HEK293 (cell line): ENCODE data around the gene STAC.

ENCODE experiments used
- CTCF ChIA-PET: fragments of 350-600 bp; formaldehyde crosslinking; extraction: SDS; loops from one replicate; lab custom pipeline; 2021; ENCODE audit warnings: antibody characterized with exemption; lab: Yijun Ruan, JAX
- POLR2A ChIA-PET: fragments of 300-600 bp; formaldehyde crosslinking; extraction: SDS; loops from one replicate; lab custom pipeline; 2020; ENCODE audit warnings: antibody characterized with exemption, inconsistent platforms; lab: Yijun Ruan, JAX
- H3K27ac ChIP-seq: fragments of 200-500 bp; sonication (Bioruptor generic); 2 replicates; pipeline ENCODE4 v1.5.1; 2014; ENCODE audit warnings: low read depth, low read length, control low read depth, inconsistent platforms; ENCODE audit errors: extremely low read depth
- H3K36me3 ChIP-seq, 2 experiments: fragments of 200-500 bp in 1 of 2; sonication (Bioruptor generic) in 1 of 2; 1 replicate in 1 of 2; 2 replicates in 1 of 2; pipeline ENCODE4 v1.5.1; 2014 to 2017; ENCODE audit warnings: inconsistent platforms in 2 of 2, low read length in 2 of 2; ENCODE audit not compliant: control insufficient read depth in 2 of 2, insufficient read depth in 1 of 2
- H3K4me1 ChIP-seq: fragments of 200-500 bp; sonication (Bioruptor generic); 2 replicates; pipeline ENCODE4 v1.5.1; 2014; ENCODE audit warnings: mild to moderate bottlenecking, low read length, inconsistent platforms; ENCODE audit not compliant: control insufficient read depth, insufficient read depth
- H3K4me3 ChIP-seq: 2 replicates; pipeline ENCODE4 v1.5.1; 2011; ENCODE audit warnings: low read depth, mild to moderate bottlenecking, control low read depth, low read length, moderate library complexity
- H3K9me3 ChIP-seq: fragments of 200-500 bp; sonication (Bioruptor generic); 2 replicates; pipeline ENCODE4 v1.5.1; 2014; ENCODE audit warnings: low read depth, low read length, inconsistent platforms; ENCODE audit not compliant: control insufficient read depth, insufficient read depth
- GLIS2 ChIP-seq: fragments of 450-650 bp; formaldehyde crosslinking; IDR thresholded peaks from 2 replicates; pipeline ENCODE4 v1.5.1; 2016; ENCODE audit warnings: missing biosample characterization, missing genetic modification characterization
- KLF7 ChIP-seq: fragments of 450-650 bp; formaldehyde crosslinking; IDR thresholded peaks from 2 replicates; pipeline ENCODE4 v1.5.1; 2016; ENCODE audit warnings: missing biosample characterization, missing genetic modification characterization, borderline replicate concordance
- OSR2 ChIP-seq: fragments of 450-650 bp; formaldehyde crosslinking; IDR thresholded peaks from 2 replicates; pipeline ENCODE4 v1.5.1; 2016; ENCODE audit warnings: missing biosample characterization, missing genetic modification characterization
- WT1 ChIP-seq: fragments of 450-650 bp; formaldehyde crosslinking; IDR thresholded peaks from 2 replicates; pipeline ENCODE4 v1.5.1; 2016; ENCODE audit warnings: missing biosample characterization, missing genetic modification characterization
- ZBTB20 ChIP-seq: fragments of 450-650 bp; formaldehyde crosslinking; IDR thresholded peaks from 2 replicates; pipeline ENCODE4 v1.5.1; 2016; ENCODE audit warnings: missing biosample characterization, missing genetic modification characterization
- ZEB2 ChIP-seq: fragments of 450-650 bp; formaldehyde crosslinking; IDR thresholded peaks from 2 replicates; pipeline ENCODE4 v1.5.1; 2016; ENCODE audit warnings: missing biosample characterization, missing genetic modification characterization
- ZFP37 ChIP-seq: fragments of 450-650 bp; formaldehyde crosslinking; IDR thresholded peaks from 2 replicates; pipeline ENCODE4 v1.5.1; 2016; ENCODE audit warnings: missing biosample characterization, missing genetic modification characterization
- ZNF202 ChIP-seq: fragments of 450-650 bp; formaldehyde crosslinking; IDR thresholded peaks from 2 replicates; pipeline ENCODE4 v1.5.1; 2016; ENCODE audit warnings: missing biosample characterization, missing genetic modification characterization, borderline replicate concordance
- ZNF560 ChIP-seq: fragments of 450-650 bp; formaldehyde crosslinking; IDR thresholded peaks from 2 replicates; pipeline ENCODE4 v1.5.1; 2017; ENCODE audit warnings: missing biosample characterization, missing genetic modification characterization, borderline replicate concordance
- ZNF623 ChIP-seq: fragments of 450-650 bp; formaldehyde crosslinking; IDR thresholded peaks from 2 replicates; pipeline ENCODE4 v1.5.1; 2016; ENCODE audit warnings: missing biosample characterization, missing genetic modification characterization
- ZNF658 ChIP-seq: fragments of 450-650 bp; formaldehyde crosslinking; IDR thresholded peaks from 2 replicates; pipeline ENCODE4; 2016; ENCODE audit warnings: missing biosample characterization, missing genetic modification characterization
- ZNF747 ChIP-seq: fragments of 450-650 bp; formaldehyde crosslinking; IDR thresholded peaks from 2 replicates; pipeline ENCODE4 v1.5.1; 2016; ENCODE audit warnings: missing biosample characterization, missing genetic modification characterization
- ZXDB ChIP-seq: fragments of 450-650 bp; formaldehyde crosslinking; IDR thresholded peaks from 2 replicates; pipeline ENCODE4 v1.5.1; 2016; ENCODE audit warnings: missing biosample characterization, missing genetic modification characterization
- TF ChIP-seq, protein P1 (sequence below): fragments of 450-650 bp; formaldehyde crosslinking; IDR thresholded peaks from 2 replicates; pipeline ENCODE4 v1.5.1; 2016; ENCODE audit warnings: missing biosample characterization, missing genetic modification characterization
- TF ChIP-seq, protein P2 (sequence below): fragments of 450-650 bp; formaldehyde crosslinking; IDR thresholded peaks from 2 replicates; pipeline ENCODE4 v1.5.1; 2016; ENCODE audit warnings: missing biosample characterization, missing genetic modification characterization
- TF ChIP-seq, protein P3 (sequence below): fragments of 450-650 bp; formaldehyde crosslinking; IDR thresholded peaks from 2 replicates; pipeline ENCODE4 v1.5.1; 2016; ENCODE audit warnings: missing biosample characterization, missing genetic modification characterization, low read depth
- TF ChIP-seq, protein P4 (sequence below): IDR thresholded peaks from 2 replicates; pipeline ENCODE4 v1.6.1; 2011; ENCODE audit warnings: mild to moderate bottlenecking, low read depth, low read length, borderline replicate concordance

The STAC gene

DNA sequence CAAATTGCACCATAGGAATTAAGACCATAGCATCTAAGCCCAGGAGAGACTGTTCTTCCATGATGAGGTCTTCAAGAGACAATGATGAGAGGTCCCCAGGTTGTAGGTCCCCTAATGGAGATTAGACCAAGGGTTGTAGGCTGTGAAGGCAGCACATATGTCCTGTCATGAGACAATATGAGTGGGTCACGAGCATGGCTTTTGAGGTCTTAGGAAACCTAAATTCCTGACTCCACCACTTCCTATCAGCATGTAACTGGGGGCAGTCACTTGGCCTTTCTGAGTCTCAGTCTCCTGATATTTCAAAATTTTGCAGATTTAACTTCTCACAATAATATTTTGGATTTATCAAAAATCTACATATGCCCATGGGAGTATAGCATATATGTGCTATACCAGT, 31.3 kb downstream of the STAC start:
- H3K9me3 ChIP-seq: no peaks in the 10 kb centered on the region
- ChIA-PET POLR2A (no interaction called here), CTCF (no interaction called here)
- no peak overlapping the region for H3K4me3 ChIP-seq
- H3K36me3 ChIP-seq: no peaks in the 10 kb centered on the region
- H3K4me1 ChIP-seq: no peaks in the 10 kb centered on the region
- no peak for TF ChIP-seq ZEB2
- H3K27ac ChIP-seq: no peak overlapping the region

DNA sequence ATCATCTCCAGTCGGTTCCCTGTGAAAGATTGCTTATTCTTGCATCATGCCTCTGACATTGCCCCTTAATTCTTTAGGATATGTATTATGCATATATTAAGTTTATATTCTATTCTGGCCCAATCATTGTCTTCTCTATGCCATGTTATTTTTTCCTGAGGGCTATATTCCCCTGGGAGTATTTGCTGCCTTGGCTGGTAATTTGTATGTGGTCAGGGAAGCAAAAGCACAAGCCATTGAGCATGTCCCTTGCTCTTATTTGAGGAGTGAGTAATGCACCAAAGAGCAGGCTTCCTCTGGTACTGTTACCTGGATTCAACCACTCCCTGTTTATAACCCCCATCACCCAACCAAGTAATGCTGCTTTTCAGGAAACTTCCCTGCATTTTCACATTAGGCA, 36.3 kb downstream of the STAC start:
- Histone ChIP-seq H3K4me3 (no peak overlapping the region), H3K36me3 (no peaks in the 10 kb centered on the region), H3K9me3 (no peaks in the 10 kb centered on the region), H3K27ac (no peak overlapping the region), H3K4me1 (no peaks in the 10 kb centered on the region)
- ChIA-PET CTCF (no interaction called here), POLR2A (no interaction called here)
- no peak for TF ChIP-seq ZXDB
- TF ChIP-seq WT1 (tag by site-specific recombination): no peak
- TF ChIP-seq ZNF658: no peak
- TF ChIP-seq ZNF623: no peak

DNA sequence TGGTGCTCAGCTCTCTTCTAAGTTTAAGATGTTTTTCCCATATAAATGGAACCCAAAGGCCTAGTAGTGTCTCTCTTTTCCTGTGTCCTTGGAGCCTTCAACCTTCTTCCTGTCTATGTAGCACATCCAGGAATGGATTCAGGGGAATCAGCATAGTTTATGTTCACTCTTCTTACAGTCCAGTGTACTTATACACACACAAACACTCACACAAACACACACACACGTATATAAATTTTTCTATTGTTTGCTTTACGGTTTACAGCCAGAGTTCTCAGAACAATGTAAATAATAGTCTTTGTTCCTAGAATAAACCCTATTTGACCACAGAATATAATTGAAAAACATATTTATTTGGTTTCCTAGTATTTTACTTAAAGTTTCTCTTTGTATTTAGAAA, 36.9 kb downstream of the STAC start:
- H3K27ac ChIP-seq: no peak overlapping the region
- no peaks in the 10 kb centered on the region for H3K4me1 ChIP-seq
- no peak overlapping the region for H3K4me3 ChIP-seq
- no peaks in the 10 kb centered on the region for H3K9me3 ChIP-seq
- no peaks in the 10 kb centered on the region for H3K36me3 ChIP-seq
- ChIA-PET CTCF (no interaction called here), POLR2A (no interaction called here)
- TF ChIP-seq ZNF747 (tag by site-specific recombination) (no peak), ZBTB20 (no peak), KLF7 (no peak), ZNF560 (tag by site-specific recombination) (no peak), GLIS2 (tag by site-specific recombination) (no peak), OSR2 (no peak), ZNF202 (tag by site-specific recombination) (no peak), ZFP37 (tag by site-specific recombination) (no peak)
- TF ChIP-seq, protein P1, sequence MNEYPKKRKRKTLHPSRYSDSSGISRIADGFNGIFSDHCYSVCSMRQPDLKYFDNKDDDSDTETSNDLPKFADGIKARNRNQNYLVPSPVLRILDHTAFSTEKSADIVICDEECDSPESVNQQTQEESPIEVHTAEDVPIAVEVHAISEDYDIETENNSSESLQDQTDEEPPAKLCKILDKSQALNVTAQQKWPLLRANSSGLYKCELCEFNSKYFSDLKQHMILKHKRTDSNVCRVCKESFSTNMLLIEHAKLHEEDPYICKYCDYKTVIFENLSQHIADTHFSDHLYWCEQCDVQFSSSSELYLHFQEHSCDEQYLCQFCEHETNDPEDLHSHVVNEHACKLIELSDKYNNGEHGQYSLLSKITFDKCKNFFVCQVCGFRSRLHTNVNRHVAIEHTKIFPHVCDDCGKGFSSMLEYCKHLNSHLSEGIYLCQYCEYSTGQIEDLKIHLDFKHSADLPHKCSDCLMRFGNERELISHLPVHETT: no peak
- TF ChIP-seq, protein P2, sequence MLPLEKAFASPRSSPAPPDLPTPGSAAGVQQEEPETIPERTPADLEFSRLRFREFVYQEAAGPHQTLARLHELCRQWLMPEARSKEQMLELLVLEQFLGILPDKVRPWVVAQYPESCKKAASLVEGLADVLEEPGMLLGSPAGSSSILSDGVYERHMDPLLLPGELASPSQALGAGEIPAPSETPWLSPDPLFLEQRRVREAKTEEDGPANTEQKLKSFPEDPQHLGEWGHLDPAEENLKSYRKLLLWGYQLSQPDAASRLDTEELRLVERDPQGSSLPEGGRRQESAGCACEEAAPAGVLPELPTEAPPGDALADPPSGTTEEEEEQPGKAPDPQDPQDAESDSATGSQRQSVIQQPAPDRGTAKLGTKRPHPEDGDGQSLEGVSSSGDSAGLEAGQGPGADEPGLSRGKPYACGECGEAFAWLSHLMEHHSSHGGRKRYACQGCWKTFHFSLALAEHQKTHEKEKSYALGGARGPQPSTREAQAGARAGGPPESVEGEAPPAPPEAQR (tag by site-specific recombination): no peak
- TF ChIP-seq, protein P3, sequence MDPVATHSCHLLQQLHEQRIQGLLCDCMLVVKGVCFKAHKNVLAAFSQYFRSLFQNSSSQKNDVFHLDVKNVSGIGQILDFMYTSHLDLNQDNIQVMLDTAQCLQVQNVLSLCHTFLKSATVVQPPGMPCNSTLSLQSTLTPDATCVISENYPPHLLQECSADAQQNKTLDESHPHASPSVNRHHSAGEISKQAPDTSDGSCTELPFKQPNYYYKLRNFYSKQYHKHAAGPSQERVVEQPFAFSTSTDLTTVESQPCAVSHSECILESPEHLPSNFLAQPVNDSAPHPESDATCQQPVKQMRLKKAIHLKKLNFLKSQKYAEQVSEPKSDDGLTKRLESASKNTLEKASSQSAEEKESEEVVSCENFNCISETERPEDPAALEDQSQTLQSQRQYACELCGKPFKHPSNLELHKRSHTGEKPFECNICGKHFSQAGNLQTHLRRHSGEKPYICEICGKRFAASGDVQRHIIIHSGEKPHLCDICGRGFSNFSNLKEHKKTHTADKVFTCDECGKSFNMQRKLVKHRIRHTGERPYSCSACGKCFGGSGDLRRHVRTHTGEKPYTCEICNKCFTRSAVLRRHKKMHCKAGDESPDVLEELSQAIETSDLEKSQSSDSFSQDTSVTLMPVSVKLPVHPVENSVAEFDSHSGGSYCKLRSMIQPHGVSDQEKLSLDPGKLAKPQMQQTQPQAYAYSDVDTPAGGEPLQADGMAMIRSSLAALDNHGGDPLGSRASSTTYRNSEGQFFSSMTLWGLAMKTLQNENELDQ (tag by site-specific recombination): no peak
- TF ChIP-seq, protein P4, sequence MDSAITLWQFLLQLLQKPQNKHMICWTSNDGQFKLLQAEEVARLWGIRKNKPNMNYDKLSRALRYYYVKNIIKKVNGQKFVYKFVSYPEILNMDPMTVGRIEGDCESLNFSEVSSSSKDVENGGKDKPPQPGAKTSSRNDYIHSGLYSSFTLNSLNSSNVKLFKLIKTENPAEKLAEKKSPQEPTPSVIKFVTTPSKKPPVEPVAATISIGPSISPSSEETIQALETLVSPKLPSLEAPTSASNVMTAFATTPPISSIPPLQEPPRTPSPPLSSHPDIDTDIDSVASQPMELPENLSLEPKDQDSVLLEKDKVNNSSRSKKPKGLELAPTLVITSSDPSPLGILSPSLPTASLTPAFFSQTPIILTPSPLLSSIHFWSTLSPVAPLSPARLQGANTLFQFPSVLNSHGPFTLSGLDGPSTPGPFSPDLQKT: no peak
